HCT116 (cell line): ENCODE data around the gene FRMD4A. TPM values are rescaled to one million over a fixed set of nuclear protein-coding genes. Genes with fewer than 3 reads are reported as not detected.

Experiments
- ATAC-seq: fragments of 200-7000 bp; cut with Tn5 transposase; 2 replicates; pipeline ENCODE4 v1.9.1; 2020; ENCODE audit warnings: mild to moderate bottlenecking, moderate library complexity
- BruUV-seq: library from RNA; stranded (reverse); fragments of 400-500 nt; replicated peaks from 2 replicates; lab custom pipeline; 2021; lab: Mats Ljungman, UMichigan
- CTCF ChIA-PET: fragments of 300-600 bp; sonication (Branson Sonifier 250); formaldehyde crosslinking; loops from one replicate; lab custom pipeline; 2021; ENCODE audit warnings: antibody characterized with exemption; lab: Charles Lee
- POLR2A ChIA-PET: fragments of 300-600, 350-600 bp; sonication (Branson Sonifier 250); formaldehyde crosslinking; loops from one replicate; lab custom pipeline; 2021; ENCODE audit warnings: antibody characterized with exemption; lab: Charles Lee
- RAD21 ChIA-PET, 2 experiments: fragments of 300-600 bp; sonication (Branson Sonifier 250); formaldehyde crosslinking; loops; one replicate each; lab custom pipeline; 2023; ENCODE audit warnings: low total read pairs in 2 of 2; ENCODE audit not compliant: uncharacterized antibody in 2 of 2, unreplicated experiment in 2 of 2, low non-redundant PET in 1 of 2; lab: Charles Lee
- DNase-seq: peaks from one replicate; pipeline ENCODE4 v3.0.0-alpha.2; 2010; ENCODE audit warnings: low read depth, low spot score
- H2AFZ ChIP-seq: fragments of 200-600 bp; shearing (Covaris generic), sonication (generic); 2 replicates; pipeline ENCODE4 v1.6.1; 2017; ENCODE audit warnings: low read depth, mixed run types, mixed read lengths, antibody characterized with exemption, low read length; ENCODE audit not compliant: poor library complexity, severe bottlenecking
- H3K27ac ChIP-seq: 2 replicates; pipeline ENCODE4 v1.5.1; 2012; ENCODE audit warnings: low read depth, low read length
- H3K27me3 ChIP-seq: fragments of 200-600 bp; sonication (generic); 2 replicates; pipeline ENCODE4 v1.6.1; 2016; ENCODE audit warnings: mixed run types, low read length, mixed read lengths; ENCODE audit not compliant: insufficient read depth
- H3K36me3 ChIP-seq, 2 experiments: fragments of 200-500 bp in 1 of 2; fragments of 200-600 bp in 1 of 2; sonication (Bioruptor generic) in 1 of 2; sonication (generic) in 1 of 2; 2 replicates each; pipeline versions ENCODE4 v1.5.1 to v1.6.1; 2014 to 2016; ENCODE audit warnings: low read length in 2 of 2, inconsistent platforms in 1 of 2, mixed read lengths in 1 of 2, mixed run types in 1 of 2; ENCODE audit not compliant: insufficient read depth in 2 of 2, control insufficient read depth in 1 of 2
- H3K4me1 ChIP-seq, 2 experiments: fragments of 200-600 bp in 1 of 2; sonication (generic) in 1 of 2; 2 replicates each; pipeline versions ENCODE4 v1.5.1 to v1.6.1; 2012 to 2017; ENCODE audit warnings: low read length in 2 of 2, inconsistent platforms in 1 of 2, mild to moderate bottlenecking in 1 of 2, mixed read lengths in 1 of 2, mixed run types in 1 of 2, moderate library complexity in 1 of 2; ENCODE audit not compliant: insufficient read depth in 2 of 2, control insufficient read depth in 1 of 2
- H3K4me2 ChIP-seq: fragments of 200-600 bp; sonication (generic); 2 replicates; pipeline ENCODE4 v1.6.1; 2017; ENCODE audit warnings: mixed run types, low read length, mixed read lengths
- H3K4me3 ChIP-seq, 2 experiments: fragments of 200-600 bp in 1 of 2; sonication (generic) in 1 of 2; replicated peaks in 1 of 2; 2 replicates each; pipeline ENCODE4 v1.5.1; 2011 to 2016; ENCODE audit warnings: low read length in 2 of 2, control low read depth in 1 of 2, low read depth in 1 of 2, mild to moderate bottlenecking in 1 of 2, mixed read lengths in 1 of 2, mixed run types in 1 of 2
- H3K79me2 ChIP-seq: fragments of 200-600 bp; sonication (generic); 2 replicates; pipeline ENCODE4 v1.6.1; 2017; ENCODE audit warnings: mild to moderate bottlenecking, mixed run types, low read length, moderate library complexity, mixed read lengths; ENCODE audit not compliant: insufficient read depth
- H3K9ac ChIP-seq: fragments of 200-600 bp; sonication (generic); 2 replicates; pipeline ENCODE4 v1.6.1; 2016; ENCODE audit warnings: low read length, mixed read lengths
- H3K9me2 ChIP-seq: fragments of 200-600 bp; sonication (generic), shearing (Covaris generic); 2 replicates; pipeline ENCODE4 v1.6.1; 2017; ENCODE audit warnings: mixed run types, mild to moderate bottlenecking, moderate library complexity; ENCODE audit not compliant: insufficient read depth
- H3K9me3 ChIP-seq, 2 experiments: fragments of 200-500 bp in 1 of 2; fragments of 200-600 bp in 1 of 2; sonication (Bioruptor generic) in 1 of 2; sonication (generic) in 1 of 2; 2 replicates each; pipeline ENCODE4 v1.6.1; 2014 to 2017; ENCODE audit warnings: low read length in 2 of 2, mixed read lengths in 2 of 2, inconsistent platforms in 1 of 2, low read depth in 1 of 2, mild to moderate bottlenecking in 1 of 2, mixed run types in 1 of 2, moderate library complexity in 1 of 2; ENCODE audit not compliant: control insufficient read depth in 1 of 2, insufficient read depth in 1 of 2
- H4K20me1 ChIP-seq: fragments of 200-600 bp; sonication (generic), shearing (Covaris generic); 2 replicates; pipeline ENCODE4 v1.6.1; 2017; ENCODE audit warnings: mixed run types, mild to moderate bottlenecking, moderate library complexity; ENCODE audit not compliant: insufficient read depth
- ATF3 ChIP-seq: IDR thresholded peaks from 2 replicates; pipeline ENCODE4 v1.6.1; 2012
- CBX3 ChIP-seq: IDR thresholded peaks from 2 replicates; pipeline ENCODE4 v1.6.1; 2012; ENCODE audit warnings: low read depth
- CEBPB ChIP-seq: IDR thresholded peaks from 2 replicates; pipeline ENCODE4 v1.6.1; 2012; ENCODE audit warnings: low read depth
- EGR1 ChIP-seq: IDR thresholded peaks from 2 replicates; pipeline ENCODE4 v1.6.1; 2012; ENCODE audit warnings: low read depth
- ELF1 ChIP-seq: IDR thresholded peaks from 2 replicates; pipeline ENCODE4 v1.6.1; 2012; ENCODE audit warnings: low read depth, borderline replicate concordance
- EZH2 ChIP-seq: fragments of 200-600 bp; sonication (generic); IDR thresholded peaks from 2 replicates; pipeline ENCODE4 v1.6.1; 2017; ENCODE audit warnings: antibody characterized with exemption, mixed run types
- EZH2phosphoT487 ChIP-seq: fragments of 200-600 bp; IDR thresholded peaks from 2 replicates; pipeline ENCODE4 v1.6.1; 2018; ENCODE audit warnings: antibody characterized with exemption, borderline replicate concordance
- FOSL1 ChIP-seq: IDR thresholded peaks from 2 replicates; pipeline ENCODE4 v1.6.1; 2012; ENCODE audit warnings: low read depth
- JUND ChIP-seq: IDR thresholded peaks from 2 replicates; pipeline ENCODE4 v1.6.1; 2012
- MAX ChIP-seq: IDR thresholded peaks from 2 replicates; pipeline ENCODE4 v1.6.1; 2012
- POLR2AphosphoS5 ChIP-seq: IDR thresholded peaks from 2 replicates; pipeline ENCODE4 v1.6.1; 2011; ENCODE audit warnings: mild to moderate bottlenecking, low read depth, low read length, moderate library complexity
- SIN3A ChIP-seq: IDR thresholded peaks from 2 replicates; pipeline ENCODE4 v1.6.1; 2012; ENCODE audit warnings: low read depth
- SP1 ChIP-seq: IDR thresholded peaks from 2 replicates; pipeline ENCODE4 v1.6.1; 2012; ENCODE audit warnings: low read depth
- TCF7L2 ChIP-seq: IDR thresholded peaks from 2 replicates; pipeline ENCODE4 v1.7.0; 2011; ENCODE audit warnings: borderline replicate concordance, inconsistent platforms; ENCODE audit not compliant: insufficient read depth, insufficient read length; ENCODE audit errors: extremely low read depth
- ZBTB33 ChIP-seq: IDR thresholded peaks from 2 replicates; pipeline ENCODE4 v1.6.1; 2011; ENCODE audit warnings: mild to moderate bottlenecking, low read length, moderate library complexity; ENCODE audit not compliant: insufficient replicate concordance; ENCODE audit errors: extremely low read depth
- ZFX ChIP-seq: fragments of 450-650 bp; IDR thresholded peaks from 2 replicates; pipeline ENCODE4 v1.6.1; 2017
- ZNF274 ChIP-seq: fragments of 200-500 bp; sonication (Bioruptor generic); IDR thresholded peaks from 2 replicates; pipeline ENCODE4 v1.6.1; 2014; ENCODE audit warnings: mild to moderate bottlenecking, low read depth, low read length, inconsistent platforms
- intact Hi-C: fragments of 100-400 bp; cut with micrococcal nuclease; formaldehyde crosslinking; loops from 2 replicates; pipeline ENCODE4 v1.10.0; 2022
- total RNA-seq: library from RNA; stranded (reverse); gene quantifications from one replicate; pipeline ENCODE4 v1.2.1, GENCODE V29; 2021; ENCODE audit not compliant: unreplicated experiment

Gene FRMD4A
- total RNA-seq, 1 experiment from 2014 or later: 0.20 TPM

GRCh38 chr10:14118953-14119352 is 211.8 kb downstream of the FRMD4A start:
- ChIA-PET CTCF (no interaction called here), POLR2A (no interaction called here)
- DNase-seq: no peak
- Histone ChIP-seq H3K9me2 (no peaks in the 10 kb centered on the region), H3K27me3 (0 out of 2 replicates have a peak, but pooled peaks cover 3% of the 10 kb centered on the region), H3K9me3 (no peaks in the 10 kb centered on the region)
- TF ChIP-seq ZFX (no peak), SIN3A (no peak), TCF7L2 (no peak), SP1 (no peak), ELF1 (no peak), CBX3 (no peak), ZNF274 (no peak), EGR1 (no peak), EZH2 (no peak)
- TF ChIP-seq, all 23 proteins: peak for 0
- no peak overlapping the region for H3K4me2 ChIP-seq
- H3K9ac ChIP-seq: no peak overlapping the region
- intact Hi-C loops: no loop called here
- BruUV-seq: no TSS peak
- no peaks in the 10 kb centered on the region for H3K36me3 ChIP-seq
- no peaks in the 10 kb centered on the region for H3K79me2 ChIP-seq
- no peak for ATAC-seq
- no peaks in the 10 kb centered on the region for H4K20me1 ChIP-seq
- H2AFZ ChIP-seq: no peak overlapping the region
- RAD21 ChIA-PET: no interaction called here
- no peak overlapping the region for H3K27ac ChIP-seq
- no peaks in the 10 kb centered on the region for H3K4me1 ChIP-seq
- H3K4me3 ChIP-seq: no peak overlapping the region

- H3K9me2 ChIP-seq: no peaks in the 10 kb centered on the region
- no peaks in the 10 kb centered on the region for H4K20me1 ChIP-seq
- no peaks in the 10 kb centered on the region for H3K4me1 ChIP-seq
- H3K4me3 ChIP-seq: no peak overlapping the region
- RAD21 ChIA-PET: no interaction called here
- no peak overlapping the region for H3K9ac ChIP-seq
- no TSS peak for BruUV-seq
- no peaks in the 10 kb centered on the region for H3K9me3 ChIP-seq
- CTCF ChIA-PET: no interaction called here
- H3K79me2 ChIP-seq: no peaks in the 10 kb centered on the region
- POLR2A ChIA-PET: no interaction called here
- DNase-seq (no peak), ATAC-seq (no peak)
- no peak for TF ChIP-seq EZH2phosphoT487
- no peak for TF ChIP-seq ZBTB33
- no peak for TF ChIP-seq ELF1
- TF ChIP-seq FOSL1: no peak
- no peak for TF ChIP-seq MAX
- TF ChIP-seq EGR1: no peak
- TF ChIP-seq POLR2AphosphoS5: no peak
- no peak for TF ChIP-seq ATF3
- TF ChIP-seq CEBPB: no peak
- no peak for TF ChIP-seq JUND
- intact Hi-C loops: no loop called here
- no peak overlapping the region for H3K27ac ChIP-seq
- H2AFZ ChIP-seq: no peak overlapping the region
- H3K4me2 ChIP-seq: no peak overlapping the region
- no peaks in the 10 kb centered on the region; the same call in 1 of the 2 replicates for H3K27me3 ChIP-seq
- no peaks in the 10 kb centered on the region for H3K36me3 ChIP-seq
Measured at GRCh38 chr10:14116837-14117236, 213.9 kb downstream of the FRMD4A start.
